Neuron (in vitro differentiated cells): ENCODE results near the gene SUSD1.
A peak's percentile ranks its signal among the peaks of the same experiment; 100 is the strongest.

Experiments
- H2AFZ ChIP-seq: one replicate; pipeline ENCODE4 v1.6.1; 2013; ENCODE audit warnings: low read depth, mild to moderate bottlenecking, inconsistent platforms, low read length, moderate library complexity
- H3K27me3 ChIP-seq: one replicate; pipeline ENCODE4 v1.6.1; 2013; ENCODE audit warnings: low read length; ENCODE audit not compliant: insufficient read depth
- H3K36me3 ChIP-seq: one replicate; pipeline ENCODE4 v1.6.1; 2013; ENCODE audit warnings: low read length; ENCODE audit not compliant: insufficient read depth
- H3K4me1 ChIP-seq: one replicate; pipeline ENCODE4 v1.6.1; 2013; ENCODE audit warnings: low read length; ENCODE audit not compliant: insufficient read depth
- H3K4me3 ChIP-seq: 2 replicates; pipeline ENCODE4 v1.5.1; 2013; ENCODE audit warnings: mild to moderate bottlenecking, low read length, moderate library complexity
- H3K9me3 ChIP-seq: one replicate; pipeline ENCODE4 v1.6.1; 2013; ENCODE audit warnings: low read length

The SUSD1 gene

DNA sequence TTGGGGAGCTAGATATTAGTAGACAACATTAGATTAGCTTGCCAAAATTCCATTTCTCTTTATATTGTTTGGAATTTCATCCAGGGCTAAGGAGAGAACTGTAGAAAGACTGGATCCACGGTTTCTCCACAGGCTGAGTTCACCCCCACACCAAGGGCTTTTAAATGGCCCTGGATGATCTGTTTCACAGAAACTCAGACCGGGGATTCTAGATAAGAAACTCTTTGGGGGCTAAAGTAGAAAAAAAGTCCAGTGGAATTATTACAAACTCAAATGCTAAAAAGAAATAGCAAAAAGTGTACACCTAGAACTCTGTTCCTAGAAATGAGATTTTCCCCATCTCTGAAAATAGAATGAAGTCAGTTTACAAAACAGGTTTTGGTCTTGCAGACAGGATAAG lies 80.9 kb downstream of the SUSD1 start:
- Histone ChIP-seq H3K9me3 (no peaks in the 10 kb centered on the region), H3K27me3 (no peaks in the 10 kb centered on the region), H3K4me1 (peaks cover 5% of the 10 kb centered on the region), H3K36me3 (no peaks in the 10 kb centered on the region), H2AFZ (no peak overlapping the region), H3K4me3 (no peak overlapping the region)

DNA sequence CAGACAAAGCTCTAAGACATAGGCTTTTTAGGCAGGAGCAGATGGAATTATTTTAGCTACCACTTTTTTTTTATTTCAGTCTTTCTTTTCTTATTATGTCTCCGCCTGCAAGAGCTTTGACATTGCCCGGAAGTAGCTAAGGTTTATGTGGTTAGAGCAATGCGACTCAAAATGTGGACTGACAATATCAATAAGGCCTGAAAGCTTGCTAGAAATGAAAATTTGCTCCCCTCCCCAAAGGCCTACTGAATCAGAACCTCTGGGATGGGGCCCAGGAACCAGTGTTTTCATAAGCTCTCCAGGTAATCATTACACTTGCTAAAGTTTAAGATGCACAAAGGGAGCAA lies 81.3 kb downstream of the SUSD1 start:
- H2AFZ ChIP-seq, result no peak overlapping the region
- no peaks in the 10 kb centered on the region for H3K9me3 ChIP-seq

DNA sequence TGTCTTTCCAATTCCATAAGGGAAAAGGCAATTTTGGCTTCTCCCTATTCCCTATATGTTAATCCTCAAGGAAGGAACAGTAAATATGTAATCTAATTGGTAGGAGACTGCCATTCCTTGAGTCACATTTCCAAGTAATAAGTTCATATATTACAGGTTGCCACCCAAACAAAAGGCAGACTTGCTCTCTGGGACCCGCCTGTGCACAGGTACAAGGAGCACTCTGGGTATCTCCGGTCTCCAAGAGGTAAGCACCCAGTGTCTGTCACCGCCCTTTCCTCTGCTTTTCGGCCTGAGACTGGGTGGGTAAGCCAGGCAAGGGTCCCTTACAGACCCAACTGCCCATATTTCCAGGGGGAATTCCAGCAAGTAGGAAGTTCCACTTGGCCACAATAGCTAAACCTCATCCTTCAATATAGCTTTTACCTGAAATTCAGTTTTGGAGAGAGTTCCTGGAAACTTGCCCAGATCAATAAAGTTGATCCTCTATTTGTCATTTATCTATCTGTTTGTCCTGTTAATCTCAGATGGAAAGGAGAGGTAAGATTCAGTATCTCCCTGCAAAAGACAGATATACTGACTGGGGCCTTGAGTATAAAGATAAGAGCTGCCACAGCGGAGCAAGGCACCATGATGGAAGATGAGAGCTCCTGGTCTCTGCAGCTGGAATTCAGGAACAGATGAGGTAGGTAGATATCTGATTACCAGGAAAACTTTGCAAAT lies 81.8 kb downstream of the SUSD1 start:
- Histone ChIP-seq H3K4me3 (no peak overlapping the region), H3K4me1 (peaks cover 5% of the 10 kb centered on the region), H3K9me3 (no peaks in the 10 kb centered on the region), H3K27me3 (no peaks in the 10 kb centered on the region), H2AFZ (no peak overlapping the region), H3K36me3 (no peaks in the 10 kb centered on the region)

More for the DNA sequence above, 81.3 kb downstream of the SUSD1 start:
- Histone ChIP-seq H3K27me3 (no peaks in the 10 kb centered on the region), H3K36me3 (no peaks in the 10 kb centered on the region), H3K4me1 (peaks cover 5% of the 10 kb centered on the region), H3K4me3 (no peak overlapping the region)

DNA sequence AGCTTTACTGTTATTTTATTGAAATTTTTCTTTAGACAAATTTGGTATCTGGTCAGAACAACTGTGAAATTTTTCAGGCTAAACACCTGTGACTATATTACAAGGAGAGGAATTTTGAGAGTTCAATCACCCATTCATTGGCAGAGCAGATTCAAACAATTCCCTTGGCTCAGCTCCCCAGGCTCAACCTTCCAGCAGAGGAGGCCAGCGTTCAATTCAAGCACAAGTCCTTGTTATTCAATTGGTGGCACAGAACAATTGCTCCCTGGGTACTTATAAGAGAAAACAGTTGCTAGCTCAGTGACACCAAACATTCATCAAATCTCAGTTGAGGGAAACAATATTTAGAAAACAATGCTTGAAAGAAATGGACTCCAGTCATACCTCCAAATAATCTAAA lies 83.3 kb downstream of the SUSD1 start:
- H2AFZ ChIP-seq, result peak overlapping the region; percentile 63
- peaks cover 5% of the 10 kb centered on the region for H3K4me1 ChIP-seq
- H3K4me3 ChIP-seq, result no peak overlapping the region
- H3K36me3 ChIP-seq, result no peaks in the 10 kb centered on the region
- no peaks in the 10 kb centered on the region for H3K9me3 ChIP-seq
- no peaks in the 10 kb centered on the region for H3K27me3 ChIP-seq

DNA sequence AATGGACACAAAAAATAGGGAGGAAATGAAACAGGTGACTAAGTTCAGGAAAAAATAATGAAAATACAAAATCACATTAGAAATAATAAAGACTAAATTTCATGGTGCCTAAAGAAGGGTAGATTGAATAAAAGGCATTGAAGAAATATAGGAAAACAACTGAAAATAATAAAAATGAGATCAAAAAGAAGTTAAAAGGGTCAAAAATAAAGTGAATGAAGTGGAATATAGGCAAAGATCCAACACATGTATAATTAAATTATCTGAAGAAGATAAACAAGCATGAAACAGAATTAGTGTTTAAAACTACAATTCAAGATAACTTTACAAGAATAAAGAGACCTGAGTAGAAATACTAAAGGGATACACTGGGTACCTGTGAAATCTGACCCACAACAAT lies 87.6 kb downstream of the SUSD1 start:
- H3K4me1 ChIP-seq, result peaks cover 5% of the 10 kb centered on the region
- H3K4me3 ChIP-seq, result no peak overlapping the region
- H3K9me3 ChIP-seq, result no peaks in the 10 kb centered on the region
- H2AFZ ChIP-seq, result no peak overlapping the region
- no peaks in the 10 kb centered on the region for H3K27me3 ChIP-seq
- H3K36me3 ChIP-seq, result no peaks in the 10 kb centered on the region

DNA sequence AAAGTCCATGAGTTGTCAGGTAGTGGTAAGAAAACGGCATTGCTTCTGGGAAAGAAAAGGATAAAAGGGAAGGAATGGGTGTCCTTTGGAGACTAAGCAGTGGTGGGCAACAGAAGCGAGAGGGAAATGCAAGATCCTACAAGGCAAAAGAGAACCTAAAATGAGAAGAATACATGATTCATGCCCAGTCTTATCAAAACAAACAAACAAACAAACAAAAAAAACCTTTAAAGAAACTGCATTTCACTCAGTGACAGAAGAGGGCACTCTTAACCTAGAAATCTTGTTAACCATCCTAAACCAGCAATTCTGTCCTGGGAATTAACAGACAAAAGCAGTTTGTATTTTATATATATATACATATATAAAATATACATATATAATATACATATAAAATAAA lies 88.5 kb downstream of the SUSD1 start:
- no peaks in the 10 kb centered on the region for H3K36me3 ChIP-seq

DNA sequence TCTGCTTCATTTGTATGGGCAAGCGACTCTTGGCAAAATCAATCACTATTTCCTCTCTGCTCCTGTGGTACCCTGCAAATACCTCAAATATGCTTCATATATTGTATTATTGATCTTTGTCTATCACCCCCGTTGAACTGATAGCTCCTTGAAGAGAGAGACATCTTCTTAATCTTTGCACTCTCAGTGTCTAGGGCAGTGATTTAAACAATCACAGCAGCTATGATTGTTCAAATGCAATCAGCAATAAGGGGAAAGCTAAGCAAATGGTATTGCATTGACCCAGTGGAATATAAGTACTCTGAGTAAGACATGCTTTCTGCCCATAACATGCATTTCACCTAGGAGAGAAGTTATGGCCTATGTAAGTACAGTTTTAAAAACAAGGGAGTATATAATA lies 90.2 kb downstream of the SUSD1 start:
- no peaks in the 10 kb centered on the region for H3K27me3 ChIP-seq
- H3K4me1 ChIP-seq, result no peaks in the 10 kb centered on the region
- no peak overlapping the region for H2AFZ ChIP-seq
- no peak overlapping the region for H3K4me3 ChIP-seq
- no peaks in the 10 kb centered on the region for H3K36me3 ChIP-seq
- no peaks in the 10 kb centered on the region for H3K9me3 ChIP-seq

More for the DNA sequence above, 88.5 kb downstream of the SUSD1 start:
- H3K27me3 ChIP-seq, result no peaks in the 10 kb centered on the region
- H2AFZ ChIP-seq, result no peak overlapping the region
- H3K4me1 ChIP-seq, result no peaks in the 10 kb centered on the region
- no peaks in the 10 kb centered on the region for H3K9me3 ChIP-seq
- no peak overlapping the region for H3K4me3 ChIP-seq

DNA sequence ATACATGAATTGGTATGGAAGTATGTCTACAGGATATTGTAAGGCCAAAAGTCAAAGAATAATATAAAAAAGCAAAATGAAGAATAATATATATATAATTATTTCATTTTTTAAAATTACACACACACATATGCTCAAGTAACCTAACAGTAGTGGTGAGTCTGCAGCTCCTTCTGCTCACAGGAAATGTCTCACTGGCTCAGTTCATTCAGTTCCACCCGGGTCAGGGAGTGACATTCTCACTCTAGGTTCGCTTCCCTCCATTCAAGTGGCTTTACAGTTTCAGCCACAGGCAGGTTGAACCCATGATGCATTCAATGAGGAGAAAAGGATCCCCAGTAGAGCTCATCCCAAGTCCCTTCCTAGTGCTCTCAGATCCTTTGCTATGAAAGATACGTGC lies 90.8 kb downstream of the SUSD1 start:
- no peaks in the 10 kb centered on the region for H3K9me3 ChIP-seq
- no peak overlapping the region for H3K4me3 ChIP-seq
- no peak overlapping the region for H2AFZ ChIP-seq
- no peaks in the 10 kb centered on the region for H3K4me1 ChIP-seq
- H3K27me3 ChIP-seq, result no peaks in the 10 kb centered on the region
- no peaks in the 10 kb centered on the region for H3K36me3 ChIP-seq

DNA sequence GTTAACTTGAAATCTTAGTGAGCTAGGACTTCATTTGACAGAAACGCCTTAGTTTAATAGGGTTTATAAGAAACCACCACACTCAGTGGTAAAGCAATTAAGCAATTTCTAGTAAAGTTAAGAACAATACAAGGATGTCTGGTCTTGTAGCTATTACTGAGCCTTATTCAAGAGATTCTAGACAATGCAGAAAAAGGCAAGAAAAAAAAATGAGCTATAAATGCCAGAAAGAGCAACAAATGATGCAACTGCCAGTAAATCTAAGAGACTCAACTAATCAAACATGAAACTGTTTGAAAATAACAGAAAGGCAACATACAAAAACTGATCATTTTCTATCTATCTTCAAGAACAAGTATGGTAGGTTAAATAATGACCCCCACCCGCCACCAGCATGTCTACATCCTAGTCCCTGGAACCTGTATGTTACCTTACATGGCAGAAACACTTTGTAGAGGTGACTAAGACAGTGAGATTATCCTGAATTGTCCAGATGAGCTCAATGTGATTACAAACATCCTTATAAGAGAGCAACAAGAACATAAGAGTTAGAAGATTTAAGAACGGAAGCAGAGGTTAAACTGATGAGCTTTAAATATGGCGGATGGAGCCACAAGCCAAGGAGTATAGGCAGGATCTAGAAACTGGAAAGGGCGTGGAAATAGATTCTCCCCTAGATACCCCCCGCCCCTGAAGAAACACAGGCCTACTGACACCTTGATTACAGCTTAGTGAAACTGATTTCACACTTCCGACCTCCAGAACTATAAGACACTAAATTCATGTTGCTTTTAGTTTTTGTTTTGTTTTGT lies 93.0 kb downstream of the SUSD1 start:
- no peaks in the 10 kb centered on the region for H3K27me3 ChIP-seq
- no peak overlapping the region for H3K4me3 ChIP-seq
- no peaks in the 10 kb centered on the region for H3K9me3 ChIP-seq
- no peaks in the 10 kb centered on the region for H3K4me1 ChIP-seq
- no peak overlapping the region for H2AFZ ChIP-seq
- peaks cover 4% of the 10 kb centered on the region for H3K36me3 ChIP-seq

DNA sequence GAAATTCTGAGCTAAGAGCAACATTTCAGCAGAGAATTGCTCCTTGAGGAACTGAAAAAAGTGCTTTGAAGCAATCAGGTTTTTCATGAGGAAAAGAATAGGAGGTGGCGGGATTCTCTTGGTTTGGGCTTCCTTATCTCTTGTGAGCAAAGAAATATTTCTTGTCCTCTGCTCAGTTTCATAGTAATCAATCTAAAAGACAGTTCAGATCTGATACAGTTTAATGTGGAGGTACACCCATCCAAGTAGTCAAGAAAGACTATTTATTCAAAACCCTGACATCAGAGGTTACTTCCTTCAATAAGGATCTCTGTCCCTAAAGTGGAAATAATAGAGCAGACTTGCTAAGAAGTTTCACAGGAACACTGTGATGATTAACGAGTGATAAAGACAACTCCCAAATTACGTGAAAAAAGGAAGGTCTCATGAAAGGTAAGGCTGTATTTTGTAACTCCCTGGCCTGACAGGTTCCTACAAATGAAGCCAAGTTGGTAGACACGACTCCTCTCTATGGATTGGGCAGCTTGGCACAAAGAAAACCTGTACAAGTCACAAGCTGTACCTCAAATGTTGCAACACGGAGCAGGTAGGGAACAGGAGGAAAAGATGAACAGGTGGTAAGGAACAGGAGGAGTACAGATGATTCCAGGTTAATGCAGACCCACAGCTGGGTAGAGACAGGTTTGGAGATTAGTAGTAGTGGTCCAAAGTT lies 94.1 kb downstream of the SUSD1 start:
- no peaks in the 10 kb centered on the region for H3K27me3 ChIP-seq

DNA sequence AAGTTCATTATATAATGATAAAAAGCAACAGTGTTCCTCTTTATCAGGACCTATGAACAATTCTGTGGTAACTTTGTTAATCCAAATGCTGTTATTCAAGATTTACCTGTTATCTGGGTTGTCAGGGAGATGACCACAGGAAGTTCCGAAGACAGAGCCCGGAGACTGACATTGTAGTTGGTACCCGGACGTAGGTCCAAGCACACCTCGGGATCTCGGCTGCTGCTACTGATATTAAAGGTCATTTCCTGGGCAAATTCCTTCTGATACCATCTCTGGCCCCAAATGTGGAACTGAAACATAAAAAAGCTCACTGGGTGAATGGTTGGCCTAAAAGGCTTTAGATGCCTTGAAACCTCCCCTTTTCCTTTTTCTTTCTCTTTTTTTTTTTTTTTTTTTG lies 96.7 kb downstream of the SUSD1 start:
- no peak overlapping the region for H3K4me3 ChIP-seq
- H3K9me3 ChIP-seq, result no peaks in the 10 kb centered on the region
- no peak overlapping the region for H2AFZ ChIP-seq

More for the DNA sequence above, 94.1 kb downstream of the SUSD1 start:
- Histone ChIP-seq H3K4me3 (no peak overlapping the region), H3K36me3 (peaks cover 4% of the 10 kb centered on the region), H2AFZ (no peak overlapping the region), H3K4me1 (no peaks in the 10 kb centered on the region), H3K9me3 (no peaks in the 10 kb centered on the region)

DNA sequence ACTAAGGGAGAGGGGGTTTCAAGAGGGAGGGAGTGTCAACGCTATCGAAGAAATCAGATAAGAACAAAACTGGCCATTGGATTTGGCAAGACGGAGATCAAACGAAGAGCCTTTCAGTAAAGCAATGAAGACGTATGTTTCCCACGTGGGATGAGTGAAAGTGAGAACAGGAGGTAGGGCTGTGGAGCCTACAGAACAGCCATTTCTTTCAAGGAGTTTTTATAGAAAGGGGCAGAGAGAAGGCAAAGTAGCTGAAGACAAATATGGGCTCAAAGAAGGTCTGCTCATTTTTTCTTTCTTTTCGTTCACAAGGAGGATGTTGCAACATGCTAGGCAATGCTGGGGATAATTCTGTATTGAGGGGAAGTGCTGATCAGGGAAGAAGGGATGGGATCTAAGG lies 98.3 kb downstream of the SUSD1 start:
- H3K4me3 ChIP-seq, result no peak overlapping the region
- H3K9me3 ChIP-seq, result no peaks in the 10 kb centered on the region
- H3K36me3 ChIP-seq, result peaks cover 4% of the 10 kb centered on the region
- no peak overlapping the region for H2AFZ ChIP-seq
- H3K27me3 ChIP-seq, result no peaks in the 10 kb centered on the region
- H3K4me1 ChIP-seq, result no peaks in the 10 kb centered on the region

More for the DNA sequence above, 96.7 kb downstream of the SUSD1 start:
- H3K4me1 ChIP-seq, result no peaks in the 10 kb centered on the region
- H3K36me3 ChIP-seq, result peaks cover 4% of the 10 kb centered on the region
- H3K27me3 ChIP-seq, result no peaks in the 10 kb centered on the region

DNA sequence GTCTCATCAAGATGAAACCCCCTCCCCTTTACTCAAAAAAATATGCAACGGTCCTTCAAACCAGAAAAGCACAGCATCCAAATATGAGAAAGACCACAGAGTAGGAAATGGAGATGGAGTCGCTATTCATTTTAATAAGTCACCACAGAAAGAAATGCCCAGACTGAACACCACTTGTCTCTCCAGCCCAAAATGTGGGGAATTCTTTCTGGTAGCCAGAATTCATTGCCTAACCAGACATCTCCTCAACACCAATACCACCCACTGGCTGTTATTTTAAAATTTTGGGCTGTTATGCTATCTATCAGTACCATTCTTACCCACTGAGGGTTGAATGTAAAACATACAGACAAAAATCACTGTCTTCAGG lies 100.1 kb downstream of the SUSD1 start:
- Histone ChIP-seq H3K4me1 (no peaks in the 10 kb centered on the region), H3K9me3 (no peaks in the 10 kb centered on the region), H3K36me3 (peaks cover 4% of the 10 kb centered on the region), H3K4me3 (no peak overlapping the region), H3K27me3 (no peaks in the 10 kb centered on the region), H2AFZ (no peak overlapping the region)
